Renal cortex interstitium (tissue), 11 donors: ENCODE results near the gene CDCA3. TPM values are rescaled to one million over a fixed set of nuclear protein-coding genes. Genes with fewer than 3 reads are reported as not detected.

Experiments used
- DNase-seq, 11 donors: peaks; one replicate each; pipeline ENCODE4 v3.0.0-alpha.2; 2013; ENCODE audit warnings: low read depth in 9 of 11, low spot score in 4 of 11; ENCODE audit errors: extremely low read depth in 1 of 11
- polyA plus RNA-seq, 3 donors: library from polyadenylated mRNA; unstranded; fragments of 120-200 nt; gene quantifications; one replicate each; pipeline ENCODE4 v1.2.1, GENCODE V29; 2013; ENCODE audit not compliant: insufficient read length in 3 of 3

The CDCA3 gene
- polyA plus RNA-seq, 3 donors: 25.4 to 31.4 (median 28.5) TPM

- DNase-seq: peak in 5 of 11 donors; percentile 65 to 84 (median 77)
Observed at GRCh38 chr12:6827437-6827911, 23.6 kb downstream of the CDCA3 start.

- no peak for DNase-seq
Observed at GRCh38 chr12:6826734-6827436, 24.2 kb downstream of the CDCA3 start.

GRCh38 chr12:6826125-6826733, 24.9 kb downstream of the CDCA3 start:
- DNase-seq: no peak

GRCh38 chr12:6825398-6826124, 25.5 kb downstream of the CDCA3 start:
- DNase-seq: peak in 8 of 11 donors; percentile 73 to 84 (median 82)

GRCh38 chr12:6824901-6825381, 26.1 kb downstream of the CDCA3 start:
- no peak for DNase-seq

- no peak for DNase-seq
Observed at GRCh38 chr12:6824085-6824775, 26.9 kb downstream of the CDCA3 start.

GRCh38 chr12:6823182-6824084, 27.7 kb downstream of the CDCA3 start:
- DNase-seq: no peak

- DNase-seq: no peak
Observed at GRCh38 chr12:6822426-6823135, 28.5 kb downstream of the CDCA3 start.

- DNase-seq: peak in 8 of 11 donors; percentile 73 to 85 (median 77)
Observed at GRCh38 chr12:6821591-6822425, 29.3 kb downstream of the CDCA3 start, which contains the start of gene GPR162. TSS of gene GPR162 (plus strand) at chr12:6821821. CDS start at chr12:6823899, 2,078 bp downstream.

GRCh38 chr12:6820166-6820565, 30.9 kb downstream of the CDCA3 start:
- no peak for DNase-seq

GRCh38 chr12:6819106-6820030, 31.7 kb downstream of the CDCA3 start:
- DNase-seq: no peak

- DNase-seq: no peak
Observed at GRCh38 chr12:6818645-6819044, 32.4 kb downstream of the CDCA3 start.

- DNase-seq: no peak
Observed at GRCh38 chr12:6818222-6818621, 32.9 kb downstream of the CDCA3 start.

GRCh38 chr12:6817662-6818157, 33.4 kb downstream of the CDCA3 start:
- no peak for DNase-seq

GRCh38 chr12:6817098-6817497, 34.0 kb downstream of the CDCA3 start:
- no peak for DNase-seq

- DNase-seq: no peak
Observed at GRCh38 chr12:6816598-6816997, 34.5 kb downstream of the CDCA3 start.
